Neutrophil (primary cell): ENCODE measurements around the gene CDV3.
"Not testable (repeated sequence)": the region's sequence is repeated elsewhere in the genome, so short reads cannot be mapped to it uniquely, and the experiment has no call there.

Experiments used
- H3K27ac ChIP-seq: fragments of 200-600 bp; sonication (generic); 2 replicates; pipeline ENCODE4 v1.5.1; 2016; ENCODE audit warnings: mild to moderate bottlenecking, moderate library complexity
- H3K27me3 ChIP-seq: fragments of 200-600 bp; sonication (generic); 2 replicates; pipeline ENCODE4 v1.6.0; 2016; ENCODE audit warnings: mild to moderate bottlenecking
- H3K36me3 ChIP-seq: fragments of 200-600 bp; sonication (generic); 2 replicates; pipeline ENCODE4 v1.5.1; 2017
- H3K4me1 ChIP-seq, 2 experiments: fragments of 200-600 bp in 1 of 2; sonication (generic) in 1 of 2; 1 replicate in 1 of 2; 2 replicates in 1 of 2; pipeline versions ENCODE4 v1.5.1 to v1.6.1; 2013 to 2016; ENCODE audit warnings: low read depth in 1 of 2, low read length in 1 of 2, mild to moderate bottlenecking in 1 of 2, moderate library complexity in 1 of 2; ENCODE audit not compliant: control insufficient read depth in 1 of 2, insufficient read depth in 1 of 2
- H3K4me3 ChIP-seq, 2 experiments: fragments of 200-600 bp in 1 of 2; sonication (generic) in 1 of 2; 1 replicate in 1 of 2; 2 replicates in 1 of 2; pipeline ENCODE4 v1.5.1; 2013 to 2016; ENCODE audit warnings: low read depth in 1 of 2, low read length in 1 of 2, mild to moderate bottlenecking in 1 of 2, moderate library complexity in 1 of 2
- H3K9me3 ChIP-seq: fragments of 200-600 bp; sonication (generic); 2 replicates; pipeline ENCODE4 v1.5.1; 2016
- CTCF ChIP-seq: fragments of 200-600 bp; sonication (generic); IDR thresholded peaks from 2 replicates; pipeline ENCODE4 v1.5.1; 2016; ENCODE audit warnings: antibody characterized with exemption

The CDV3 gene

GRCh38 chr3:133573629-133574194 lies at the start of gene CDV3:
TSS of gene CDV3 (plus strand) at chr3:133573686. CDS start at chr3:133574045, 359 bp downstream.
- Histone ChIP-seq H3K9me3 (no peaks in the 10 kb centered on the region), H3K36me3 (peaks cover 28% of the 10 kb centered on the region), H3K27me3 (no peaks in the 10 kb centered on the region), H3K4me3 (peak within 1 kb of the TSS; percentile 86 to 88), H3K4me1 (peaks cover 50 to 55% of the 10 kb centered on the region in 2 experiments), H3K27ac (peak within 1 kb of the TSS; percentile 99)
- TF ChIP-seq CTCF: peak; percentile 29

DNA sequence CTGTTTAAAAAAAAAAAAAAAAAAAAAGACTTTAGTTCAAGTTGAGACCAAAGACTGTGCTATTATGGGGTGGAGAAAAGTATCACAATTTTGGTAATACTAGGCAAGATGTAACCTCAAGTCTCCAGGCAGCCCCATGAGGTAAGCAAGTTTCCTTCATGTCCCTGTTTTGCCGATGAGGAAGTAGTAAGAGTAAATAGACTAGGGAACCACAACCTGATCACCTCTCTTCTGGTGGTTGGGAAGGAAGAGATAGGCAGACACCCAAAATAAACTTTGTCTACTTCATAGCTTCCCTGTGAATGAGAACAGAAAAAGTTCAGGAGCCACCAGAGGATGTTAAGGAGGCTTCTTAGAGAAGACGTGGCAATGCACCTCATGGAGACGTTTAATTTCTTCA lies 49.7 kb upstream of the CDV3 start:
- H3K36me3 ChIP-seq, H3K9me3 ChIP-seq, H3K4me1 ChIP-seq, H3K27me3 ChIP-seq, H3K4me3 ChIP-seq, H3K27ac ChIP-seq: not testable (repeated sequence)

DNA sequence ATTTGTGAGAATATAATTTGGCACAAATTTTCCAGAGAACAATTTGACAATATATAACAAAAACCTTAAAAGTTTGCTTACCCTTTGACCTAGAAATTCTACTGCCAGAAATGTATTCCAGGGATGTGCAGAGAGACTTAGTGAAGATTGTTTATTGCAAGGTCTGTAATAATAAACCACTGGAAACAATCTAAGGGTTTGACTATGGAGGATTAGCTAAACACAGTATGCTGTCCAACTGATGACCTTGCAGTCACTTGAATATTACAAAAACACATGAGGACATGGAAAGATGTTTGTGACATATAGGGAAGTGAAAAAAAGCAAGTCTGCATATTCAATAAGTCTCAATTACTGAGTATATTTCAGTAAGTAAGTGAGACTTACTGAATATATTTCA lies 48.1 kb upstream of the CDV3 start:
- TF ChIP-seq CTCF: no peak

DNA sequence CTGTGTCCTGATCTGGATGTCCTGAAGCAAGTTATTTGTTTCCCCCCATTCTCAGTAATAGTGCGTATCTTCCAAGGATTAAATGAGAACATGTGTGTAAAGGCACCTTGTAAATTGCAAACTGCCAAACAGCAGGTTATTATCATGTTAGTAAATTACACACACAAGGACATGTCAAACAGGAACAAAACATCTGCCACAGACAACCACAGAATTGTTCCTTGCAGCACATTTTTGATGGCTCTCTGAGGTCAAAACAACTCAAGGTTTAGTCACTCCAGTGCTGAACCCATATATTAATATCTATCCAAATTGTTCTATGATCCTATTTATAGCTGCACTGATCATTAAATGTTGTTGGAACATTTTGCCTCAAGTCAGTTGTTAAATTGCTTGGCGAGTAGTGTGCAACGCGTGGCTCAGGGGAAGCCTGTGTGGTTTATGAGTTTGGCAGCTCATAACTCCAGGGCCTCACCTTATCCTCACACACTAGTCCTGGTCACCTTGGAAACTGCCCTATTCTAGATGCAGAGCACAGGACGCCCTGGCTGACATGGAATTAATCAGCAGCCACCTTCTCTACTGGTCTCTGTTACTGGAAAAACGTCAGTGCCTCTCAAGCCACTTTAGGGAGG lies 46.3 kb upstream of the CDV3 start:
- H3K27me3 ChIP-seq: no peaks in the 10 kb centered on the region
- H3K4me1 ChIP-seq: no peaks in the 10 kb centered on the region
- H3K4me3 ChIP-seq: no peak overlapping the region
- TF ChIP-seq CTCF: no peak
- H3K9me3 ChIP-seq: no peaks in the 10 kb centered on the region
- H3K36me3 ChIP-seq: no peaks in the 10 kb centered on the region
- no peak overlapping the region for H3K27ac ChIP-seq

More for the DNA sequence above, 48.1 kb upstream of the CDV3 start:
- Histone ChIP-seq H3K36me3 (no peaks in the 10 kb centered on the region), H3K27ac (no peak overlapping the region), H3K27me3 (no peaks in the 10 kb centered on the region), H3K4me3 (no peak overlapping the region), H3K9me3 (no peaks in the 10 kb centered on the region), H3K4me1 (no peaks in the 10 kb centered on the region)

DNA sequence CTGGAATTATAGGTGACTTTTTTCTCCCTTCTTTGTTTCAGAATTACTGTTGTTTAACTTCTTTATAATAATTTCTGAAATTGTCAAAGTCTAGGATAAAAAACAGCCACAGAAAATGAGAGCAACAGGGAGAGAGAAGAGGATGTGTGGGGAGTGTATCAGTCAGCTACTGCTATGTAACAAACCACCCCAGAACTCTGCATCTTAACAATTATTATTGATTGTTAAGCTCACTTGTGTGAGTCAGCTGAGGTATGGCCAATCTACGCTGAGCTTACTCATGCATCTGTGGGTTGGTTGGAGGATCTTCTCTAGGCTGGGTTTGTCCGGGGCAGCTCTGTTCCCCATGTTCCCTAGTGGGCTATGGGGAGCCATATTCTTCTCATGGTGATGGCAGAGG lies 43.7 kb upstream of the CDV3 start:
- TF ChIP-seq CTCF: no peak
- Histone ChIP-seq H3K4me1 (no peaks in the 10 kb centered on the region), H3K36me3 (no peaks in the 10 kb centered on the region), H3K9me3 (no peaks in the 10 kb centered on the region), H3K4me3 (no peak overlapping the region), H3K27ac (no peak overlapping the region), H3K27me3 (no peaks in the 10 kb centered on the region)

DNA sequence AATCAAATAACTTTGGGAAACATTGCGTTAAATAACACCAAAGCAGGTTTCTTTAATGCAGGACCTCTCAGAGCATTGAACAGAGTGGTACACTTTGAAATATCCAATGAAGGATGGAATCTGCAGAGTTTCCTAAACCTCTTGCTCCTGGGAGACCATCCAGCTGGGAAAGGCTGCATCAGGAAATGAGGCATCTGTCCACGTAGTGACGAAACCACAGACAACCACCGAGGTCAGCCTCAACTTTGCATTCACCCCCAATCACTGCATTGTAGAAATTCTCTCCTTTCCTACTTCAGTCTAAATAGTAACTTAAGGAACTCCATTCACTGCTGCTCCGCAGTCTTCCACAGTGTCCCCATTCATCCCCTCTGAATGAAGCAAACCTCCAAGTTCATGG lies 41.5 kb upstream of the CDV3 start:
- TF ChIP-seq CTCF: no peak

More for the DNA sequence above, 41.5 kb upstream of the CDV3 start:
- Histone ChIP-seq H3K27ac (no peak overlapping the region), H3K4me1 (no peaks in the 10 kb centered on the region), H3K9me3 (no peaks in the 10 kb centered on the region), H3K27me3 (no peaks in the 10 kb centered on the region), H3K36me3 (no peaks in the 10 kb centered on the region), H3K4me3 (no peak overlapping the region)
